HK-2 (cell line): Measurements from ENCODE around the gene PRKAR1A.
"Not testable (repeated sequence)": the region's sequence is repeated elsewhere in the genome, so short reads cannot be mapped to it uniquely, and the experiment has no call there.

Source experiments
- DNase-seq: peaks from one replicate; pipeline ENCODE4 v3.0.0-alpha.2; 2018; ENCODE audit not compliant: unreplicated experiment

The PRKAR1A gene

GRCh38 chr17:68579194-68579927, 67.1 kb downstream of the PRKAR1A start:
- DNase-seq, result no peak

- DNase-seq, result no peak
Observed at GRCh38 chr17:68580236-68580770, 68.1 kb downstream of the PRKAR1A start.

GRCh38 chr17:68581863-68582645, 69.8 kb downstream of the PRKAR1A start:
- no peak for DNase-seq

DNA sequence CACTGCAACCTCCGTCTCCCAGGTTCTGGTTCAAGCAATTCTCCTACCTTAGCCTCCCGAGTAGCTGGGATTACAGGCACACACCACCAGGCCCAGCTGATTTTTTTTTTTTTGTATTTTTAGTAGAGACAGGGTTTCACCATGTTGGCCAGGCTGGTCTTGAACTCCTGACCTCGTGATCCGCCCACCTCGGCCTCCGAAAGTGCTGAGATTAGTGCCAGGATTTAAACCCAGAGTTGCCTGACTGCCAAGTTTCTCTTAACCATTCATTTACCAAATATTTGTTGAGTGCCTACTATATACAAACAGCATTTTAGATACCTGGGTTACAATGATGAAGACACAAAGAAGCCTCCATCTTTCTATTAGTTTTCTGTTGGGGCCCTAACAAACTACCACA, 70.6 kb downstream of the PRKAR1A start:
- not testable (repeated sequence) for DNase-seq

DNA sequence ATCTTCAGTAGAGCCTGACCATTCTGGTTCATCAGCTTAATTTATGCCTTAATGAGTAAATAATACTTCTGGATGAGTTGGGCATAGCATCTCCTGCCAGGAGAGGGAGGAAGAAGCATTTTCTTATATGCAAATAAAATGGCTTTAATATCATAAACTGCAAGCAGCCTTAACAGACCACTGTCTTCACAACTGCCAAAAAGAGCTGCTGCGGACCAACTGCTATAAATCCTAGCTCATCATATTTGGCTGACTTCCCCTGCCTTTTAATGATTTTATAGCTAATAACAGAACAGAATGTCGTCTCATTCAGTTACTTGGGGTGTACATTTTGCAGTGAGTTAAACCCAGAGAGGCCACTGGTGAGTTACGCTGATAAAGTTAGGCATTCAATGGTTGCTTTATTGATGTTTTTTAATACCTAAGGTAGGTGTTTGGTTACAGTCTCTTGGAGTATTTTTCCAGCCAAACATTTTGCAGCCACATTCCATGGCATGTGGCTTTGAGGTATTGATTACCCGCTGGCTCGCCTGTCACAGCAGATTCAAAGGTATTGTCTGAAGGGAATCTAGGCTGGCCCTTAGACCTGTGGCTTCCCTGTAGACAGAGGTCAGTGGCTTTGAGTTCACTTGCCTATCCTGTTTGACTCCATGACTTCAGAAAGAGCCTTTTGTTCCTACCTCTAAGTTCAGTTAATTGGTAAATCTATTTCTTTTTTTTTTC, 72.5 kb downstream of the PRKAR1A start:
- no peak for DNase-seq

DNA sequence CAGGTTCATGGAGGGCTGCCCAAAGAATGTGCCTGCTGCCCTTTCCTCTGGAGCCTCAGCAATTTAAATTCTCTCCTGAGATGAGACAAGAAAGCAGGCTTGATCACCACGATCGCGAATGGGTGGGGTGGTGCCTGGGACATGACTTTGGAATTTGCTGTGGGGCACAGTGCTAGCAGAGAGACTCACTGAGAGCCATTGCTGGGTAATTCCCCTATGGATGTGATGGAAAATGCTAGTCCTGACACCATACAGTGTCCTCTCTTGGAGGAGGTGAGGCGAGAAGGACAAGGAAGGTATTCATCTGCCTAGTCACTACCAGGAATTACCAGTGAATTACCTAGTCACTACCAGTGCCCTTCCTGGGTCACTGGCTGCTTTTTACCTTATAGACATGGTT, 73.4 kb downstream of the PRKAR1A start:
- no peak for DNase-seq

- no peak for DNase-seq
Observed at GRCh38 chr17:68587026-68587425, 74.8 kb downstream of the PRKAR1A start.

DNA sequence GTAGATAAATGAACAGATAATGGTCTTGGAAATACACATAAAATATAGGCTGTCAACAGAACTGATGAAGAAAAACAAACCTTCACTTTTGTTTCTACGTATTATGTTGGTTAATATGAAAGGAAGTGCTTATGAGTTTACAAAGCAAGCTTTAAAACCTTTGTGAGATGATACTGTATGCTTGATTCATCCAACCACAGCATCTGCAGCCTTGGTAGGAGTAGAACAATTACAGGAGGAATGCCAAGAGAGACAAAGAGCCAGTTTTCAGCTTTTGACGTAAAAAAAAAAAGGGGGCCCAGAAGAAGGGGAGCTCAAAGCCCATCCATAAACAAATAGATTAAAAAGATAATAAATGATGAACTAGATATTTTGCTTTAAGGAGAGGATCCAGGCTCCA, 75.6 kb downstream of the PRKAR1A start:
- DNase-seq, result no peak

GRCh38 chr17:68588362-68588761, 76.1 kb downstream of the PRKAR1A start:
- no peak for DNase-seq

DNA sequence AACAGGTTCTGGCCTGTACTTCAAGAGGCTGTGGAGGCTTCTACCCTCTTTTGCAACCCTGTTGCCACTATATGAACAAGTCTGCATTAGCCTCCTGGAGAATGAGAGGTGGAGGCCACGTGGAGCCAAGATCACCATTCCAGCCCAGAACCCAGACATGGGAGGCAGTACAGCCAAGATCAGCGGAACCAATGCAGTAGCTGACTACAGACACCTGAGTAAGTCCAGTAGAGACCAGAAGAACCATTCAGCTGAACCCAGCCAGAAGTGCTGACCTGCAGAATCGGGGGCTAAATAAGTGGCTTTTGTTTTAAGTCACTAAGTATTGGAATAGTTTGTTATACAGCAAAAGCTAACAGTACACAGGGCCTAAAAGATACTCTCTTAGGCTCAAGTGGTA, 76.9 kb downstream of the PRKAR1A start:
- no peak for DNase-seq

DNA sequence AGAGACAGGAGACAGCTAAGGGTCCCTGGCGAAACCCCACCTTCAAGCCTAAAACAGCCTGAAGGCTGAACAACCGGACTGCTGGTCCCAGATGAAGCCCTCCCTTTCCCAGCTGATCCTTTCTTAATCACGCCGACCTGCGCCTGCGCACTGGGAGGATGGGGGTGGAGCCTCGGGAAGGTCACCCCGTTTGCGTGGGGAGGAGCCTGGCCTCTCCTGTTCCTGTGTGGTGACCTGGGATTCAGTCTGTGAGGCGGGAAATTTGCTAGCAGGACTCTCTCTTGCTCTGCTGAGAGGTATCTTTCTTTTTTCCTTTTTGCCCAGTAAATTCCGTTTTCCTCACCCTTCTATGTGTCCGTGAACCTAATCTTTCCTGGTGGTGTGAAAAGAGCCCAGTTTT, 79.4 kb downstream of the PRKAR1A start:
- DNase-seq, result no peak

DNA sequence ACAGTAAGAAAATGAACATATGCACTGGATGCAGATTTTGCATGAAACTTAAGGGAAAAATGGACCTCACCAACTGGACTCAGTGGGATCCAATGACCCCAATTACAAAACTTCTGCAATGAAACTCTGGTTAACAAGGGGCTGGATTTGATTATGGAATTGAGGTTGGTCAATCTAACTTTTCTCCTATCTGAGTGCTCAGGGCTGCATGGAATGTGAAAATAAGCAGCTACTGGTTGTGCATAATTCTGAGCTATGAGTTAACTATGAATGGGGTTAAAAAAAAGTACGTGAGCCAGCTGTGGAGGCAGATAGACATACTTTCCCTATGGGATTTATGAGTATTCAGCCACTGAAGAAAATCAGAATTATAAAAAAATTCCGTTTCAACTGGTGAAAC, 79.8 kb downstream of the PRKAR1A start:
- DNase-seq, result no peak

GRCh38 chr17:68592682-68593641, 80.7 kb downstream of the PRKAR1A start:
- DNase-seq, result no peak

- no peak for DNase-seq
Observed at GRCh38 chr17:68594552-68594951, 82.3 kb downstream of the PRKAR1A start.

DNA sequence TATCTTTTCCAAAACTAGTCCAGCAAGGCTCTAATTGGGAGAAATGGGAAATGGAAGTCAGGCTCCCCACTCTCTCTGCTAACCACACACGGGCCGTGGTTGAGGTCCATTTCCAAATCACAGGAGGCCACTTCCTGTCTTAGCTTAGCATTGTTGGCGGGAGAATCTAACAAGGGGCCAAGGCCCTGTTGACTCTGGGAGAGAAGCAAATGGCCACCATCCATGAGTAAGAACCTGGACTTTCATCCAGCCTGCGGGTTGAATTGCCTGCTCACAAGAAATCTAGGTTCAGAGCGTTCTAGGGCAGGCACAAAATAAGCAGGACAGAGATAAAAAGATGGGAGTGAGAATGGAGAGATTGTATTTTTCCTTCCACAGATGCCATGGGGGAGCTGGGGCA, 83.3 kb downstream of the PRKAR1A start:
- no peak for DNase-seq

GRCh38 chr17:68595986-68596385, 83.8 kb downstream of the PRKAR1A start:
- no peak for DNase-seq

- DNase-seq, result no peak
Observed at GRCh38 chr17:68596411-68596945, 84.2 kb downstream of the PRKAR1A start.

DNA sequence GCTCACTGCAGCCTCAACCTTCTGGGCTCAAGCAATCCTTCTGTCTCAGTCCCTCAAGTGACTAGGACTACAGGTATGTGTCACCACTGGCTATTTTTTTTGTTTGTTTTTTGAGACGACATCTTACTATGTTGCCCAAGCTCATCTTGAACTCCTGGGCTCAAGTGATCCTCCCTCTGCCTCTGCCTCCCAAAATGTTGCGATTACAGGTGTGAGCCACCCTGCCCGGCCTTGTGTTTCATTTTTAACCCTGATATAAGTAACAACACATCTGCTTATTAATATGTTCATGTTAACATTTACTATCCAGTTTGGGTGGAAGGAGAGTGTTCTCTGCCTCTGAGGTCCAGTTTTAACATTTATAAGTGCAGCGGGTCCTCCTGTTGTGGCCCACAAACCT, 85.8 kb downstream of the PRKAR1A start:
- DNase-seq, result no peak

- DNase-seq, result no peak
Observed at GRCh38 chr17:68598545-68598961, 86.3 kb downstream of the PRKAR1A start.

- DNase-seq, result no peak
Observed at GRCh38 chr17:68599091-68599490, 86.9 kb downstream of the PRKAR1A start.

- no peak for DNase-seq
Observed at GRCh38 chr17:68599552-68600066, 87.4 kb downstream of the PRKAR1A start.
